ENCODE data around the gene EXOC1.

The EXOC1 gene

DNA sequence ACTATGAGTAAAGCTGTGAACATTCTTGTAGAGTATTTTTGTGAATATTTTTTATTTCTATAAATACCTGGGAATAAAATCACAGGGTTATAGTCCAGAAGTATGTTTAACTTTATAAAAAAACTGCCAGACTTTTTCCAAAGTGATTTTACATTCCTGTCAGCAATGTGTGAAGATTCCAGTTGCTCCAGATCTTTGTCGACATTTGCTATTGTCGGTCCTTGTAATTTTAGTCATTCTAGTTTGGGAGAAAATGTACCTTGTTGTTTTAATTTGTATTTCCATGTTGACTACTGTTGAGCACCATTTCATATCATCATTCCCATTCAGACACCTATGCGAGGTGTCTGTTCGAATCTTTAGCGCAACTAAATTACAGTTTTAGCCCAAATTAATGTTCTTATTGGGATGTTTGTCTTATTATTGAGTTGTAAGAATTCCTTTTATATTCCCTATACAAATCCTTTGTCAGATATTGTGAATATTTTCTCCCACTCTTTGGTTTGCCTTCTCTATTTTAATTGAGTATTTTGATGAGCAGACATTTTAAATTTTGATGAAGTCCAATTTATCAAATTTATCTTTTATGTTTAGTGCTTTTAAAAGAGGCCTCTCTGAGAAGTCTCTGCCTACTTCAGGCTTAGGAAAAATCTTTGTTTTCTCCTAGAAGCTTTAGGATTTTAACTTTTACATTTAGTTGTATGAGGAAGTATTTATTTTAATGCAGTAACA is 97.9 kb downstream of the EXOC1 start:
- DNase-seq (ENCODE audit: low spot score), result no peak
